NT2/D1 (cell line): ENCODE results near the gene SHISAL1.

Experiments
- YY1 ChIP-seq: IDR thresholded peaks from 2 replicates; pipeline ENCODE4 v1.6.1; 2011; ENCODE audit not compliant: insufficient read length, insufficient read depth
- ZNF274 ChIP-seq: IDR thresholded peaks from 2 replicates; pipeline ENCODE4 v1.6.1; 2011; ENCODE audit warnings: mild to moderate bottlenecking, low read depth, low read length

DNA sequence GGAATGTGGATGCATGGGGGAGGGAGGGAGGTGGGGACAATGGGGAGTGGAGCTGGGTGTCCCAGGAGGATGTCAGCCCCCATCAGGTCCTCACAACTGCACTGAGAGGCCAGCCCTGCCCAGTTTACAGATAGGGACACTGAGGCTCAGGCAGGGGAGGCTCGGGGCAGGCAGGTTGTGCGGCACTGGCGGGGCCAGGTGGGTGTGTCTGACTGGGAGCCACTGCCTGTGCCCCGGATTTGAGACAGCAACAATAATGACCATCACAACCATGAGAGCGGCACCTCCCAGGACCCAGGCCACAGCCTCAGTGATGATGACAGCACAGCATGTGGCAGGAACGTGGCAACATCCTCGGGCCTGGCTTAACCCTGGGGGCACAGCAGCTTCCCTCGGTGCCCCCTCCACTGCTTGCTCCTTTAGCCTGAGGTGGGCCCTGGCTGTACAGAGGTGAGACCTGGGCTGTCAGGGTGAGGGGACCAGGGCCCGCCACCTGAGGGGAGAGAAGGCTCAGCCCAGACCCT lies 32.0 kb downstream of the SHISAL1 start:
- no peak for TF ChIP-seq YY1
- TF ChIP-seq ZNF274 = no peak
